ENCODE results near the gene MYL6. TPM values are rescaled to one million over a fixed set of nuclear protein-coding genes. Genes with fewer than 3 reads are reported as not detected.

MYL6 gene
- total RNA-seq, 1 experiment from 2014 or later, result 564 TPM

- Histone ChIP-seq H3K4me3 (no peak overlapping the region), H3K27ac (no peak overlapping the region), H3K4me1 (peaks cover 24% of the 10 kb centered on the region)
Observed at GRCh38 chr12:56124133-56124532, 34.0 kb upstream of the MYL6 start.

DNA sequence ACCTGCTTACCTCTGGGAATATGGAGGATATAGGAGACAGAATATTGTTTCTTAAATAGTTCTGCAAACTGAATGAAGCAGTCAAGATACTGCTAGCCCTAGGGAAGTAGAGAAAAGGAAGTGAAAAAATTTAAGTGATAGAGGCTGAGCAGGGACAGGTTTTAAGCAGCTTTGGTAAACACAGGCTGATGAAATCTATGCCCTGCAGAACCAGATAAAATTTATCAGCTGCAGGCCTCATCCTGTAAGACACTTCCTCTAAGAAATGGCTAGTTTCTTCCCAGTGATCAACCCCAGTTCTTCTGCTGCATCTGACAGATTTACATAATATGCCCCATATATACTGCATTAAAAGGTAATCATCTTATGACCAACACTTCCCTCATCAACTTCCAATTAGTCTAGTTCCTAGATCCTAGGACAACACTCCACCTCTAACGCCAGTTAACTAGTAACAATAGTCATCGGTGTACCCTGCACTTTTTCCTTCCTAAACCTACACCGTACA lies 31.4 kb upstream of the MYL6 start:
- H3K27ac ChIP-seq, result no peak overlapping the region
- no peak for DNase-seq
- no peaks in the 10 kb centered on the region for H3K27me3 ChIP-seq

More at GRCh38 chr12:56124133-56124532, 34.0 kb upstream of the MYL6 start:
- no peak for DNase-seq
- no peaks in the 10 kb centered on the region for H3K9me3 ChIP-seq (replicated peaks)
- no peaks in the 10 kb centered on the region for H3K27me3 ChIP-seq
- H3K36me3 ChIP-seq, result no peaks in the 10 kb centered on the region

GRCh38 chr12:56127485-56127887 lies 30.7 kb upstream of the MYL6 start:
- Histone ChIP-seq H3K27me3 (no peaks in the 10 kb centered on the region), H3K4me3 (peak overlapping the region; percentile 51)

More for the DNA sequence above, 31.4 kb upstream of the MYL6 start:
- Histone ChIP-seq H3K36me3 (peaks cover 11% of the 10 kb centered on the region; the same call in 1 of the 2 replicates), H3K4me3 (no peak overlapping the region; the same call in 1 of the 2 replicates), H3K9me3 (replicated peaks) (no peaks in the 10 kb centered on the region), H3K4me1 (peaks cover 14% of the 10 kb centered on the region)

DNA sequence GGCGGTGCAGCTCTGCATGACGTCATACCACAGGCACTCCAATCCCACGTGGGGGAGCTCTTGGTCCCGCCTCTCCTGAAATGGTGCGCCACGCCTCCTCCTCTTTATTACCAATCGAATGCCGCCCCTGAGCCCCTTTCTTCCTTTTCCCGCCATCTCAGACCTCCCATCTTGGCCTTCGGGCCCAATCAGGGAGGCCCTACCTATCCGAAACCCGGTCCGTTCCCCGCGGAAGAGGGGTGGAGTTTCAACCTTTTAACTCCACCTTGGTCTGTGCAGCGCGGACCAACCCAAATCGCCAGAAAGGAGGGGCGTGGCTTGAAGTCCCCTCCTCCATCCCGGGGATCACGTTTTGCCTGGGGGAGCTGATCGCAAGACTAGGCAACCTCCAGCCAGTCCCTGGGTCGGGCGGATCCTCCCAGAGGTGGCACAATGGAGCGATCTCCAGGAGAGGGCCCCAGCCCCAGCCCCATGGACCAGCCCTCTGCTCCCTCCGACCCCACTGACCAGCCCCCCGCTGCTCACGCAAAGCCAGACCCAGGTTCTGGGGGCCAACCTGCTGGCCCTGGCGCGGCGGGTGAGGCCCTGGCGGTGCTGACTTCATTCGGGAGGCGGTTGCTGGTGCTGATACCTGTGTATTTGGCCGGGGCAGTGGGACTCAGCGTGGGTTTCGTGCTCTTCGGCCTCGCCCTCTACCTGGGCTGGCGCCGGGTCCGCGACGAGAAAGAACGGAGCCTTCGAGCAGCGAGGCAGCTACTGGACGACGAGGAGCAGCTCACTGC lies 30.1 kb upstream of the MYL6 start, which contains the start of gene ESYT1:
TSS of gene ESYT1 (plus strand) at position 380 of the 782 bp plus-strand sequence. CDS start at position 433, 53 bp downstream.
- peak within 1 kb of the TSS; percentile 51 for H3K27ac ChIP-seq
- peaks cover 14% of the 10 kb centered on the region for H3K4me1 ChIP-seq
- H3K36me3 ChIP-seq, result peaks cover 19% of the 10 kb centered on the region
- no peaks in the 10 kb centered on the region for H3K9me3 ChIP-seq (replicated peaks)
- DNase-seq, result peak; percentile 99 to 100
- peak within 1 kb of the TSS; percentile 74 for H3K4me3 ChIP-seq
- H3K27me3 ChIP-seq, result no peaks in the 10 kb centered on the region

More at GRCh38 chr12:56127485-56127887, 30.7 kb upstream of the MYL6 start:
- H3K36me3 ChIP-seq, result peaks cover 16% of the 10 kb centered on the region
- H3K9me3 ChIP-seq (replicated peaks), result no peaks in the 10 kb centered on the region
- peak overlapping the region; percentile 51 for H3K27ac ChIP-seq
- H3K4me1 ChIP-seq, result peaks cover 14% of the 10 kb centered on the region
- DNase-seq, result no peak

GRCh38 chr12:56128670-56129205 lies 29.4 kb upstream of the MYL6 start:
- peaks cover 25% of the 10 kb centered on the region for H3K36me3 ChIP-seq
- peaks cover 14% of the 10 kb centered on the region for H3K4me1 ChIP-seq
- no peaks in the 10 kb centered on the region for H3K9me3 ChIP-seq (replicated peaks)
- H3K27ac ChIP-seq, result peak overlapping the region; percentile 47; the same call in 1 of the 2 replicates
- H3K27me3 ChIP-seq, result no peaks in the 10 kb centered on the region
- peak; percentile 22 to 46 for DNase-seq
- peak overlapping the region; percentile 74 for H3K4me3 ChIP-seq

GRCh38 chr12:56129206-56129941 lies 28.8 kb upstream of the MYL6 start:
- H3K4me1 ChIP-seq, result peaks cover 14% of the 10 kb centered on the region
- H3K4me3 ChIP-seq, result peak overlapping the region; percentile 74
- H3K27ac ChIP-seq, result no peak overlapping the region; the same call in 1 of the 2 replicates
- peaks cover 28% of the 10 kb centered on the region for H3K36me3 ChIP-seq
- H3K9me3 ChIP-seq (replicated peaks), result no peaks in the 10 kb centered on the region
- peak; percentile 69 to 74 for DNase-seq
- no peaks in the 10 kb centered on the region for H3K27me3 ChIP-seq

GRCh38 chr12:56129942-56130495 lies 28.1 kb upstream of the MYL6 start:
- Histone ChIP-seq H3K9me3 (replicated peaks) (no peaks in the 10 kb centered on the region), H3K4me3 (no peak overlapping the region), H3K27me3 (no peaks in the 10 kb centered on the region), H3K4me1 (peaks cover 14% of the 10 kb centered on the region), H3K36me3 (peaks cover 32% of the 10 kb centered on the region), H3K27ac (no peak overlapping the region)
- no peak for DNase-seq

- DNase-seq, result no peak
- Histone ChIP-seq H3K36me3 (peaks cover 34% of the 10 kb centered on the region), H3K27me3 (no peaks in the 10 kb centered on the region), H3K9me3 (replicated peaks) (no peaks in the 10 kb centered on the region), H3K4me1 (peaks cover 14% of the 10 kb centered on the region), H3K4me3 (no peak overlapping the region), H3K27ac (no peak overlapping the region)
Observed at GRCh38 chr12:56130876-56131275, 27.3 kb upstream of the MYL6 start.

- Histone ChIP-seq H3K27ac (no peak overlapping the region), H3K27me3 (no peaks in the 10 kb centered on the region), H3K36me3 (peaks cover 56% of the 10 kb centered on the region)
Observed at GRCh38 chr12:56134897-56135296, 23.3 kb upstream of the MYL6 start.

DNA sequence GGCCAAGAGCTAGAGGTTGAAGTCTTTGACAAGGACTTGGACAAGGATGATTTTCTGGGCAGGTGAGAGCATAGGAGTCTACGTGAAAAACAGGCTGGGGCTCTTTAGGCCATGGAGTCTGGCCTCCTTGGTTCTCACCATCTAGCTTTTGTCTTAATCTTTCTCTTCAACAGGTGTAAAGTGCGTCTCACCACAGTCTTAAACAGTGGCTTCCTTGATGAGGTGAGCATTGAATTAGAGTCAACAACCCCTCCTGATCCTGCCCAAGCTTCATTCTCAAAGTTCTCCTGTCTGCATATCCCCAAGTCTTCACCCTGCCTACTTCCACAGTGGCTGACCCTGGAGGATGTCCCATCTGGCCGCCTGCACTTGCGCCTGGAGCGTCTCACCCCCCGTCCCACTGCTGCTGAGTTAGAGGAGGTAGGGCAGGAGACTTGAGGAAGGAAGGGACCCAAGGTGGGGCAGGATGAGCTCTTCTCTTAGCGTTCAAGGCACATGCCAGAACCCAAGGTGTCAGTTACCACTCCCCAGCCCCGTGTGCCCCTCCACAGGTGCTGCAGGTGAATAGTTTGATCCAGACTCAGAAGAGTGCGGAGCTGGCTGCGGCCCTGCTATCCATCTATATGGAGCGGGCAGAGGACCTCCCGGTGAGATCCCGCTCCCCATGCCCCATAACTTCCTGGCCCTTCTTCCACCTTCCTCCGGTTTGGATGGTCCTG lies 20.1 kb upstream of the MYL6 start:
- H3K36me3 ChIP-seq, result peaks cover 52% of the 10 kb centered on the region
- H3K27ac ChIP-seq, result no peak overlapping the region
- H3K27me3 ChIP-seq, result no peaks in the 10 kb centered on the region
- H3K4me1 ChIP-seq, result no peaks in the 10 kb centered on the region
- DNase-seq, result no peak
- H3K4me3 ChIP-seq, result no peak overlapping the region
- no peaks in the 10 kb centered on the region for H3K9me3 ChIP-seq (replicated peaks)

More at GRCh38 chr12:56134897-56135296, 23.3 kb upstream of the MYL6 start:
- Histone ChIP-seq H3K4me1 (peaks cover 2% of the 10 kb centered on the region; the same call in 1 of the 2 replicates), H3K9me3 (replicated peaks) (no peaks in the 10 kb centered on the region), H3K4me3 (no peak overlapping the region)
- no peak for DNase-seq

- H3K9me3 ChIP-seq (replicated peaks), result no peaks in the 10 kb centered on the region
- no peaks in the 10 kb centered on the region for H3K27me3 ChIP-seq
- H3K4me3 ChIP-seq, result no peak overlapping the region
- DNase-seq, result no peak
- peaks cover 53% of the 10 kb centered on the region for H3K36me3 ChIP-seq
- H3K4me1 ChIP-seq, result peaks cover 7% of the 10 kb centered on the region
- H3K27ac ChIP-seq, result no peak overlapping the region
Observed at GRCh38 chr12:56141946-56142784, 16.0 kb upstream of the MYL6 start.

GRCh38 chr12:56143217-56143616 lies 14.9 kb upstream of the MYL6 start:
- H3K27me3 ChIP-seq, result no peaks in the 10 kb centered on the region
- H3K9me3 ChIP-seq (replicated peaks), result no peaks in the 10 kb centered on the region
- H3K27ac ChIP-seq, result no peak overlapping the region
- no peak for DNase-seq
- H3K36me3 ChIP-seq, result peaks cover 43% of the 10 kb centered on the region
- H3K4me1 ChIP-seq, result peaks cover 7% of the 10 kb centered on the region
- H3K4me3 ChIP-seq, result no peak overlapping the region

- no peak overlapping the region for H3K4me3 ChIP-seq
- no peaks in the 10 kb centered on the region for H3K27me3 ChIP-seq
- H3K36me3 ChIP-seq, result peaks cover 36% of the 10 kb centered on the region
- H3K9me3 ChIP-seq (replicated peaks), result no peaks in the 10 kb centered on the region
- peaks cover 7% of the 10 kb centered on the region for H3K4me1 ChIP-seq
- no peak for DNase-seq
- no peak overlapping the region for H3K27ac ChIP-seq
Observed at GRCh38 chr12:56143870-56144269, 14.3 kb upstream of the MYL6 start.

Data from SJCRH30 (cell line).